Endothelial cell of umbilical vein (primary cell): ENCODE data around the gene NDST3.

Experiments
- CTCF ChIP-seq, 2 donors: IDR thresholded peaks; 1 replicate in 1 of 2; 2 replicates in 1 of 2; pipeline ENCODE4 v1.5.1; 2011; ENCODE audit warnings: low read length in 2 of 2, mild to moderate bottlenecking in 2 of 2, moderate library complexity in 2 of 2, control low read depth in 1 of 2, inconsistent platforms in 1 of 2, low read depth in 1 of 2; ENCODE audit not compliant: insufficient read depth in 1 of 2; ENCODE audit errors: extremely low read depth in 1 of 2
- POLR2A ChIP-seq: IDR thresholded peaks from 2 replicates; pipeline ENCODE4 v1.6.1; 2012; ENCODE audit warnings: low read depth, mild to moderate bottlenecking, control low read depth, low read length

GRCh38 chr4:118087366-118087765 is 53.1 kb downstream of the NDST3 start:
- TF ChIP-seq CTCF (IDR thresholded peaks at IDR 0.05; ENCODE audit: extremely low read depth in 1 of 2, insufficient read depth in 1 of 2, low read depth in 1 of 2, low read length in 2 of 2) (no peak), POLR2A (no peak)
